Colonic mucosa (tissue), 4 donors: ENCODE results near the gene CUL4A. TPM values are rescaled to one million over a fixed set of nuclear protein-coding genes. Genes with fewer than 3 reads are reported as not detected.
A peak's percentile ranks its signal among the peaks of the same experiment; 100 is the strongest.

Experiments used
- DNase-seq: peaks from one replicate; pipeline ENCODE4 v3.0.0-alpha.2; 2020
- H3K27ac ChIP-seq: fragments of 200-600 bp; one replicate; pipeline ENCODE4 v1.8.0; 2021
- H3K27me3 ChIP-seq: fragments of 200-600 bp; one replicate; pipeline ENCODE4 v1.8.0; 2021
- H3K36me3 ChIP-seq: fragments of 200-600 bp; one replicate; pipeline ENCODE4 v1.8.0; 2021
- H3K4me1 ChIP-seq: fragments of 200-600 bp; one replicate; pipeline ENCODE4 v1.8.0; 2021; ENCODE audit warnings: mild to moderate bottlenecking
- H3K4me3 ChIP-seq: fragments of 200-600 bp; one replicate; pipeline ENCODE4 v1.8.0; 2021
- H3K9ac ChIP-seq, 2 donors: one replicate each; pipeline ENCODE4 v1.7.0; 2013; ENCODE audit warnings: control low read depth in 2 of 2, low read depth in 2 of 2, low read length in 2 of 2
- H3K9me3 ChIP-seq: fragments of 200-600 bp; one replicate; pipeline ENCODE4 v1.8.0; 2021
- CTCF ChIP-seq: fragments of 200-600 bp; IDR thresholded peaks from one replicate; pipeline ENCODE4 v1.8.0; 2022; ENCODE audit warnings: antibody characterized with exemption, mild to moderate bottlenecking
- intact Hi-C: fragments of 100-400 bp; cut with DNase I; formaldehyde crosslinking; loops from one replicate; pipeline ENCODE4 v1.14.1; 2022
- total RNA-seq, 2 donors: library from RNA; stranded (reverse); fragmentation: NEBNext Ultra II Directional in 1 of 2; extraction: Animal tissue kit (Norgen Biotek cat#: 25700) in 1 of 2; gene quantifications; one replicate each; pipeline ENCODE4 v1.2.1, GENCODE V29; 2021
- donor health status: healthy.
- donor health status: DM: no; HTN: no; CAD: no.
- donor health status: DM: no; HTN: no; CAD: no.

CUL4A gene
- total RNA-seq, 2 donors from 2014 or later, result 54.6 to 62.6 TPM

GRCh38 chr13:113274721-113275120 lies 65.3 kb downstream of the CUL4A start:
- intact Hi-C loops, result loop anchor here (5.0 kb wide), 1 partner anchor 118 kb away; no protein-coding TSS in a partner anchor
- no peak for DNase-seq
- no peaks in the 10 kb centered on the region for H3K36me3 ChIP-seq
- H3K4me1 ChIP-seq, result no peaks in the 10 kb centered on the region
- no peak overlapping the region for H3K4me3 ChIP-seq
- H3K27me3 ChIP-seq, result no peaks in the 10 kb centered on the region
- no peak for TF ChIP-seq CTCF
- no peak overlapping the region for H3K27ac ChIP-seq
- no peak overlapping the region for H3K9ac ChIP-seq
- no peaks in the 10 kb centered on the region for H3K9me3 ChIP-seq

- no peak for TF ChIP-seq CTCF
- no peak overlapping the region for H3K4me3 ChIP-seq
- no peaks in the 10 kb centered on the region for H3K36me3 ChIP-seq
- H3K27me3 ChIP-seq, result no peaks in the 10 kb centered on the region
- DNase-seq, result peak; percentile 39
- H3K9me3 ChIP-seq, result no peaks in the 10 kb centered on the region
- no peak overlapping the region for H3K9ac ChIP-seq
- H3K27ac ChIP-seq, result no peak overlapping the region
- intact Hi-C loops, result loop anchor here (5.0 kb wide), 1 partner anchor 117 kb away; no protein-coding TSS in a partner anchor
- no peaks in the 10 kb centered on the region for H3K4me1 ChIP-seq
Observed at GRCh38 chr13:113275387-113275786, 66.0 kb downstream of the CUL4A start.

GRCh38 chr13:113280126-113280525 lies 70.7 kb downstream of the CUL4A start:
- H3K4me1 ChIP-seq, result no peaks in the 10 kb centered on the region
- H3K9ac ChIP-seq, result no peak overlapping the region
- no peaks in the 10 kb centered on the region for H3K27me3 ChIP-seq
- H3K36me3 ChIP-seq, result no peaks in the 10 kb centered on the region
- H3K27ac ChIP-seq, result no peak overlapping the region
- DNase-seq, result no peak
- no peaks in the 10 kb centered on the region for H3K9me3 ChIP-seq
- intact Hi-C loops, result no loop called here
- TF ChIP-seq CTCF, result no peak
- H3K4me3 ChIP-seq, result no peak overlapping the region

GRCh38 chr13:113283904-113284303 lies 74.5 kb downstream of the CUL4A start:
- H3K4me1 ChIP-seq, result no peaks in the 10 kb centered on the region
- no peak overlapping the region for H3K4me3 ChIP-seq
- no peaks in the 10 kb centered on the region for H3K27me3 ChIP-seq
- no peak for DNase-seq
- H3K36me3 ChIP-seq, result no peaks in the 10 kb centered on the region
- H3K9ac ChIP-seq, result no peak overlapping the region
- H3K9me3 ChIP-seq, result no peaks in the 10 kb centered on the region
- H3K27ac ChIP-seq, result no peak overlapping the region
- TF ChIP-seq CTCF, result no peak
- intact Hi-C loops, result no loop called here

- TF ChIP-seq CTCF, result no peak
- Histone ChIP-seq H3K4me1 (no peaks in the 10 kb centered on the region), H3K27me3 (no peaks in the 10 kb centered on the region), H3K4me3 (no peak overlapping the region), H3K27ac (no peak overlapping the region), H3K9ac (no peak overlapping the region), H3K36me3 (no peaks in the 10 kb centered on the region), H3K9me3 (no peaks in the 10 kb centered on the region)
- DNase-seq, result no peak
- intact Hi-C loops, result no loop called here
Observed at GRCh38 chr13:113288880-113289279, 79.5 kb downstream of the CUL4A start.

- no peak for DNase-seq
- Histone ChIP-seq H3K36me3 (no peaks in the 10 kb centered on the region), H3K4me1 (no peaks in the 10 kb centered on the region), H3K4me3 (no peak overlapping the region), H3K9me3 (no peaks in the 10 kb centered on the region), H3K9ac (no peak overlapping the region), H3K27me3 (no peaks in the 10 kb centered on the region), H3K27ac (no peak overlapping the region)
- intact Hi-C loops, result no loop called here
- no peak for TF ChIP-seq CTCF
Observed at GRCh38 chr13:113291129-113291528, 81.7 kb downstream of the CUL4A start.
